Astrocyte of the cerebellum (primary cell): ENCODE data around the gene AGAP1.

ENCODE experiments used
- DNase-seq: peaks from one replicate; pipeline ENCODE4 v3.0.0-alpha.2; 2011; ENCODE audit warnings: low read depth
- H3K4me3 ChIP-seq: 2 replicates; pipeline ENCODE4 v1.5.1; 2011; ENCODE audit warnings: mild to moderate bottlenecking, low read depth, low read length, moderate library complexity
- CTCF ChIP-seq: IDR thresholded peaks from 2 replicates; pipeline ENCODE4 v1.5.1; 2012; ENCODE audit warnings: low read length, low read depth, moderate library complexity, mild to moderate bottlenecking; ENCODE audit errors: missing control alignments
- in situ Hi-C: cut with HindIII; loops from 2 replicates; pipeline ENCODE4 v1.10.0; 2017; ENCODE audit warnings: low sequenced_read_pairs

Gene AGAP1

GRCh38 chr2:236021499-236022057, 527.7 kb downstream of the AGAP1 start:
- TF ChIP-seq CTCF = no peak
- in situ Hi-C loops = no loop called here
- no peak overlapping the region for H3K4me3 ChIP-seq
- DNase-seq = no peak

- DNase-seq = no peak
- H3K4me3 ChIP-seq = no peak overlapping the region
- TF ChIP-seq CTCF = no peak
- in situ Hi-C loops = no loop called here
These were observed 528.3 kb downstream of the AGAP1 start for GRCh38 chr2:236022128-236022527.

GRCh38 chr2:236025892-236026291, 532.0 kb downstream of the AGAP1 start:
- DNase-seq = no peak
- no peak overlapping the region for H3K4me3 ChIP-seq
- in situ Hi-C loops = no loop called here
- TF ChIP-seq CTCF = no peak

- no peak overlapping the region for H3K4me3 ChIP-seq
- TF ChIP-seq CTCF = no peak
- no peak for DNase-seq
- in situ Hi-C loops = no loop called here
These were observed 533.0 kb downstream of the AGAP1 start for GRCh38 chr2:236026841-236027240.

GRCh38 chr2:236028066-236028465, 534.2 kb downstream of the AGAP1 start:
- in situ Hi-C loops = no loop called here
- no peak overlapping the region for H3K4me3 ChIP-seq
- DNase-seq = no peak
- no peak for TF ChIP-seq CTCF

GRCh38 chr2:236033462-236033861, 539.6 kb downstream of the AGAP1 start:
- no peak for DNase-seq

More at GRCh38 chr2:236033462-236033861, 539.6 kb downstream of the AGAP1 start:
- H3K4me3 ChIP-seq = no peak overlapping the region
- no peak for TF ChIP-seq CTCF
- in situ Hi-C loops = no loop called here
